H1 (cell line): ENCODE results near the gene PRSS48. TPM values are rescaled to one million over a fixed set of nuclear protein-coding genes. Genes with fewer than 3 reads are reported as not detected.

ENCODE experiments used
- CTCF ChIA-PET: fragments of 300-600 bp; sonication (Branson Sonifier 250); formaldehyde crosslinking; loops from one replicate; lab custom pipeline; 2021; ENCODE audit not compliant: partially characterized antibody; lab: Charles Lee
- POLR2A ChIA-PET: fragments of 300-600 bp; sonication (Branson Sonifier 250); formaldehyde crosslinking; loops from one replicate; lab custom pipeline; 2021; ENCODE audit warnings: inconsistent platforms; ENCODE audit not compliant: partially characterized antibody; lab: Charles Lee
- DNase-seq, 2 experiments: peaks; one replicate each; pipeline versions ENCODE4 v3.0.0 to v3.0.0-alpha.2; 2010 to 2022; ENCODE audit warnings: low spot score in 2 of 2, low read depth in 1 of 2, mixed read lengths in 1 of 2
- FAIRE-seq: peaks from 2 replicates; lab custom pipeline; 2011; peaks lifted over from hg19 to GRCh38; lab: Jason Lieb, UNC
- H2AFZ ChIP-seq: 2 replicates; pipeline ENCODE4 v1.8.1; 2012; ENCODE audit warnings: low read length, inconsistent platforms
- H2AK5ac ChIP-seq: 2 replicates; pipeline ENCODE4 v1.6.1; 2013; ENCODE audit warnings: low read depth, low read length
- H2BK120ac ChIP-seq: replicated peaks from 2 replicates; pipeline ENCODE3; 2013; ENCODE audit warnings: low read depth, low read length, inconsistent platforms
- H2BK12ac ChIP-seq: 2 replicates; pipeline ENCODE4 v1.6.1; 2013; ENCODE audit warnings: low read depth, low read length
- H2BK15ac ChIP-seq: 2 replicates; pipeline ENCODE4 v1.6.1; 2013; ENCODE audit warnings: low read length
- H2BK20ac ChIP-seq: 2 replicates; pipeline ENCODE4 v1.6.1; 2013; ENCODE audit warnings: low read length
- H2BK5ac ChIP-seq: 2 replicates; pipeline ENCODE4 v1.6.1; 2013; ENCODE audit warnings: low read depth, low read length
- H3K14ac ChIP-seq: 2 replicates; pipeline ENCODE4 v1.6.1; 2013; ENCODE audit warnings: inconsistent platforms; ENCODE audit not compliant: insufficient read length
- H3K18ac ChIP-seq: 2 replicates; pipeline ENCODE4 v1.6.1; 2013; ENCODE audit warnings: low read length; ENCODE audit errors: extremely low read depth
- H3K23ac ChIP-seq: 2 replicates; pipeline ENCODE4 v1.6.1; 2013; ENCODE audit warnings: inconsistent platforms; ENCODE audit not compliant: insufficient read length
- H3K23me2 ChIP-seq: 2 replicates; pipeline ENCODE4 v1.6.1; 2013; ENCODE audit warnings: low read depth, low read length
- H3K27ac ChIP-seq: 2 replicates; pipeline ENCODE4 v1.6.1; 2011; ENCODE audit warnings: low read depth, low read length, inconsistent platforms
- H3K27me3 ChIP-seq, 4 experiments: replicated peaks in 1 of 4; 1 replicate in 1 of 4; 2 replicates in 3 of 4; pipeline versions ENCODE4 v1.6.1 to v1.8.1; 2011 to 2013; ENCODE audit warnings: low read length in 3 of 4, mild to moderate bottlenecking in 3 of 4, inconsistent platforms in 2 of 4, mixed read lengths in 2 of 4, moderate library complexity in 1 of 4; ENCODE audit not compliant: control insufficient read depth in 3 of 4, insufficient read depth in 3 of 4; ENCODE audit errors: extremely low read depth in 1 of 4
- H3K36me3 ChIP-seq, 4 experiments: 2 replicates each; pipeline versions ENCODE4 v1.6.1 to v1.8.1; 2011 to 2013; ENCODE audit warnings: mild to moderate bottlenecking in 4 of 4, low read length in 3 of 4, moderate library complexity in 2 of 4, control low read depth in 1 of 4, inconsistent platforms in 1 of 4; ENCODE audit not compliant: insufficient read depth in 4 of 4, control insufficient read depth in 2 of 4
- H3K4ac ChIP-seq: replicated peaks from 2 replicates; pipeline ENCODE3; 2013; ENCODE audit warnings: low read length, low read depth, mixed read lengths, inconsistent platforms; ENCODE audit not compliant: insufficient read length
- H3K4me1 ChIP-seq, 4 experiments: replicated peaks in 1 of 4; 1 replicate in 1 of 4; 2 replicates in 3 of 4; pipeline versions ENCODE4 v1.6.1 to v1.8.1; 2011 to 2013; ENCODE audit warnings: low read length in 3 of 4, inconsistent platforms in 2 of 4, mixed read lengths in 1 of 4; ENCODE audit not compliant: insufficient read depth in 4 of 4, control insufficient read depth in 3 of 4
- H3K4me2 ChIP-seq, 2 experiments: 2 replicates each; pipeline versions ENCODE4 v1.6.1 to v1.8.1; 2011 to 2013; ENCODE audit warnings: low read depth in 2 of 2, low read length in 2 of 2, control low read depth in 1 of 2, inconsistent platforms in 1 of 2, mild to moderate bottlenecking in 1 of 2; ENCODE audit not compliant: insufficient read depth in 1 of 2
- H3K4me3 ChIP-seq, 4 experiments: fragments of 200-600, 300-600 bp in 1 of 4; sonication (generic), shearing (Covaris generic), sonication (Bioruptor Twin) in 1 of 4; 2 replicates each; pipeline versions ENCODE4 v1.5.1 to v1.8.1; 2011 to 2016; ENCODE audit warnings: low read length in 4 of 4, low read depth in 3 of 4, control low read depth in 2 of 4, inconsistent platforms in 2 of 4, mild to moderate bottlenecking in 2 of 4, mixed read lengths in 1 of 4, moderate library complexity in 1 of 4; ENCODE audit not compliant: insufficient read depth in 2 of 4; ENCODE audit errors: extremely low read depth in 1 of 4
- H3K56ac ChIP-seq: replicated peaks from 2 replicates; pipeline ENCODE3; 2013; ENCODE audit warnings: low read depth, mild to moderate bottlenecking, mixed read lengths, low read length, inconsistent platforms; ENCODE audit not compliant: insufficient read length
- H3K79me1 ChIP-seq: 2 replicates; pipeline ENCODE4 v1.6.1; 2013; ENCODE audit warnings: low read depth, low read length, control low read depth
- H3K79me2 ChIP-seq, 2 experiments: 2 replicates each; pipeline versions ENCODE4 v1.6.1 to v1.8.1; 2012 to 2013; ENCODE audit warnings: low read length in 2 of 2, mild to moderate bottlenecking in 2 of 2, inconsistent platforms in 1 of 2; ENCODE audit not compliant: insufficient read depth in 2 of 2, control insufficient read depth in 1 of 2
- H3K9ac ChIP-seq, 4 experiments: replicated peaks in 1 of 4; 1 replicate in 1 of 4; 2 replicates in 3 of 4; pipeline versions ENCODE4 v1.6.1 to v1.8.1; 2011 to 2013; ENCODE audit warnings: low read depth in 3 of 4, low read length in 3 of 4, control low read depth in 2 of 4, mild to moderate bottlenecking in 2 of 4, moderate library complexity in 2 of 4, inconsistent platforms in 1 of 4; ENCODE audit errors: extremely low read depth in 1 of 4
- H3K9me3 ChIP-seq, 2 experiments: 2 replicates each; pipeline versions ENCODE4 v1.6.1 to v1.8.1; 2012 to 2013; ENCODE audit warnings: mild to moderate bottlenecking in 2 of 2, moderate library complexity in 2 of 2, control low read depth in 1 of 2, inconsistent platforms in 1 of 2, low read depth in 1 of 2, low read length in 1 of 2, mixed read lengths in 1 of 2; ENCODE audit not compliant: insufficient read depth in 2 of 2
- H4K20me1 ChIP-seq, 2 experiments: replicated peaks in 1 of 2; 2 replicates each; pipeline versions ENCODE3 to v1.8.1; 2011 to 2013; ENCODE audit warnings: inconsistent platforms in 2 of 2, low read length in 2 of 2, mild to moderate bottlenecking in 1 of 2; ENCODE audit not compliant: insufficient read depth in 2 of 2, control insufficient read depth in 1 of 2
- H4K5ac ChIP-seq: 2 replicates; pipeline ENCODE4 v1.6.1; 2013; ENCODE audit warnings: low read length, low read depth, mixed read lengths, inconsistent platforms; ENCODE audit not compliant: insufficient read length
- H4K8ac ChIP-seq: 2 replicates; pipeline ENCODE4 v1.8.0; 2013; ENCODE audit warnings: mild to moderate bottlenecking, moderate library complexity, low read length, inconsistent platforms; ENCODE audit not compliant: insufficient read depth; ENCODE audit errors: extremely low read depth
- H4K91ac ChIP-seq: replicated peaks from 2 replicates; pipeline ENCODE3; 2013; ENCODE audit warnings: low read length, mixed read lengths, inconsistent platforms; ENCODE audit not compliant: insufficient read length
- ASH2L ChIP-seq: fragments of 200-600, 300-600 bp; sonication (generic); IDR thresholded peaks from one replicate; pipeline ENCODE4 v1.7.1; 2017; ENCODE audit warnings: low read length
- ATF2 ChIP-seq: IDR thresholded peaks from 2 replicates; pipeline ENCODE4 v1.6.1; 2012; ENCODE audit warnings: low read length, inconsistent platforms
- KDM5A ChIP-seq: fragments of 200-600 bp; IDR thresholded peaks from 2 replicates; pipeline ENCODE4 v1.7.1; 2012; ENCODE audit warnings: mild to moderate bottlenecking, low read length, inconsistent platforms, mixed read lengths
- POLR2A ChIP-seq, 2 experiments: IDR thresholded peaks; 1 replicate in 1 of 2; 2 replicates in 1 of 2; pipeline ENCODE4 v1.6.1; 2011; ENCODE audit warnings: low read depth in 2 of 2, low read length in 2 of 2, mild to moderate bottlenecking in 2 of 2; ENCODE audit errors: control extremely low read depth in 1 of 2
- RAD21 ChIP-seq, 2 experiments: IDR thresholded peaks in 1 of 2; conservative IDR thresholded peaks in 1 of 2; 2 replicates each; pipeline ENCODE4 v1.6.1; 2011; ENCODE audit warnings: low read depth in 2 of 2, low read length in 2 of 2, improper control_type of control experiment in 1 of 2, inconsistent platforms in 1 of 2, mild to moderate bottlenecking in 1 of 2, moderate library complexity in 1 of 2
- SIX5 ChIP-seq: IDR thresholded peaks from 2 replicates; pipeline ENCODE4 v1.6.1; 2011; ENCODE audit warnings: mild to moderate bottlenecking, low read depth, low read length
- TAF1 ChIP-seq: IDR thresholded peaks from 2 replicates; pipeline ENCODE4 v1.6.1; 2011; ENCODE audit warnings: mild to moderate bottlenecking, low read depth, low read length
- TAF7 ChIP-seq: optimal IDR thresholded peaks from 2 replicates; pipeline ENCODE3; 2011; ENCODE audit warnings: low read depth, mild to moderate bottlenecking, inconsistent platforms, low read length, moderate library complexity, borderline replicate concordance
- ZNF274 ChIP-seq: IDR thresholded peaks from 2 replicates; pipeline ENCODE4 v1.7.0; 2012; ENCODE audit warnings: low read length, borderline replicate concordance; ENCODE audit errors: extremely low read depth
- WGBS, 2 experiments: shearing (Covaris generic) in 1 of 2; methylation state at CpG; one replicate each; pipeline versions ENCODE4 v1.1.6 to v1.1.7; 2013 to 2015; ENCODE audit warnings: low lambda C conversion rate in 2 of 2, mixed read lengths in 2 of 2, inconsistent platforms in 1 of 2, low coverage in 1 of 2, missing lambda C conversion rate in 1 of 2; ENCODE audit not compliant: insufficient replicate concordance in 2 of 2, insufficient coverage in 1 of 2, insufficient read length in 1 of 2; ENCODE audit errors: extremely low coverage in 1 of 2, missing lambda C conversion rate in 1 of 2; 5-methylcytosine and 5-hydroxymethylcytosine counted together
- polyA plus RNA-seq, 7 experiments: library from polyadenylated mRNA; depleted of rRNA in 3 of 7; stranded (reverse) in 5 of 7; unstranded in 2 of 7; fragments of >200 nt in 5 of 7; fragments of 200-250 nt in 2 of 7; gene quantifications; 1 replicate in 5 of 7; 2 replicates in 1 of 7; 4 replicates in 1 of 7; pipeline versions ENCODE4 v1.2.1 to v1.2.3, GENCODE V29; 2011 to 2013; ENCODE audit warnings: missing spikeins in 2 of 7, mixed read lengths in 2 of 7
- total RNA-seq: library from RNA; stranded (reverse); fragmentation: NEBNext Ultra II Directional; extraction: Animal tissue kit (Norgen Biotek cat#: 25700); gene quantifications from 2 replicates; pipeline ENCODE4 v1.2.1, GENCODE V29; 2021

Gene PRSS48
- total and polyA plus RNA-seq, 2 of the 8 experiments (the other 6 are each of a cell fraction or from before 2014, with no cell fraction given), result not detected

DNA sequence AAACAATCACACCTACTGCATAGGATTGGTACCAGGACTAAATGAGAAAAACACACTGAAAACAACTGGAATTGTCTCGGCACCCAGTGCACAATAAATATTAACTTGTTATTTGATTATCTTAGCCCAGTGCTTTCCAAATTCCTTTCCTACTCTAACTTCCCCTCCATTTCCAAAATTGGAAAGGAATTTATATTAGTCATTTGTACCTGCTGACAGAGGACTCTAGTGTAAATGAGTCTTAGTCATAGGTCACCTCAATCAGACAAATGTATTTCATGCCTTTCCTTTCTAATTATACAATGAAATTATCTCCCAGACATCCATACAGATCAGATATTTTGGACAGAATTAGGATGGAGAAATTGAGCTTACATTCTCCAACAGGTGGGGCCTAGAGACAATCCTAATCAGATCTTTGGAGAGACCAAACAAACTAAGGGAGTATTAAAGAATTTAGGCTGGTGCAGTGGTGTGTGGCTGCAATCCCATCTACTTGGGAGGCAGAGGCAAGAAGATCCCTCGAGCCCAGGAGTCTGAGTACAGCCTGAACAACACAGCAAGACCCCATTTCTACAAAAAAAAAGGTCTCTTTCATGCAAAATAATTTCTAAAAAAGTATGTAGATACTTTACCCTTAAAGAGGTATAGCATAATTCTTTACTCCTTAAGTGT is 38.4 kb downstream of the PRSS48 start:
- no peak overlapping the region for H2BK20ac ChIP-seq
- no peak overlapping the region for H3K4me3 ChIP-seq
- no peak overlapping the region for H3K27ac ChIP-seq
- CTCF ChIA-PET, result interaction anchor here (0.5 to 1.0 kb wide), 2 partner anchors 38 to 107 kb away, joined by 3 read pairs; partner anchors contain the start of gene PRSS48
- H2BK12ac ChIP-seq, result no peak overlapping the region
- no peak for DNase-seq
- H2AFZ ChIP-seq, result no peak overlapping the region
- no peak overlapping the region for H3K4ac ChIP-seq
- no peak overlapping the region for H2BK15ac ChIP-seq
- POLR2A ChIA-PET, result interaction anchor here (0.9 to 4.6 kb wide), 2 partner anchors 9 to 19 kb away, joined by 3 to 30 read pairs; partner anchors contain the start of gene SH3D19
- H3K56ac ChIP-seq, result no peak overlapping the region
- H3K27me3 ChIP-seq, result no peaks in the 10 kb centered on the region
- H3K79me2 ChIP-seq, result peaks cover 3 to 92% of the 10 kb centered on the region in 2 experiments; a peak in 3 of 4 replicates
- no peak overlapping the region for H2BK5ac ChIP-seq
- H4K91ac ChIP-seq, result no peak overlapping the region
- FAIRE-seq, result no peak
- no peak overlapping the region for H2AK5ac ChIP-seq
- no peak overlapping the region for H4K5ac ChIP-seq
- TF ChIP-seq POLR2A (IDR thresholded peaks at IDR 0.05; ENCODE audit: control extremely low read depth in 1 of 2, low read depth in 2 of 2, low read length in 2 of 2) (no peak), RAD21 (IDR thresholded peaks at IDR 0.05 in 1 of 2, conservative IDR thresholded peaks at IDR 0.05 in 1 of 2; ENCODE audit: low read depth in 2 of 2, low read length in 2 of 2) (no peak), SIX5 (no peak), ATF2 (no peak), KDM5A (no peak), ZNF274 (no peak), TAF1 (no peak), ASH2L (no peak), TAF7 (no peak)
- peaks cover 0 to 7% (median 2%) of the 10 kb centered on the region in 4 experiments; a peak in 2 of 7 replicates for H3K4me1 ChIP-seq
- H3K9ac ChIP-seq, result no peak overlapping the region
- 89% methylated on average over 2 of the region's 2 CpGs; no CpG with 5 or more reads in 1 of the 2 experiments for WGBS, 2 experiments
- no peak overlapping the region for H3K4me2 ChIP-seq
- H3K36me3 ChIP-seq, result no peaks in the 10 kb centered on the region; a peak in 1 of 8 replicates
- H3K23me2 ChIP-seq, result no peaks in the 10 kb centered on the region
- H3K23ac ChIP-seq, result no peak overlapping the region
- H3K14ac ChIP-seq, result no peak overlapping the region
- no peak overlapping the region for H4K8ac ChIP-seq
- H3K79me1 ChIP-seq, result peaks cover 3% of the 10 kb centered on the region; the same call in 1 of the 2 replicates
- no peak overlapping the region for H3K18ac ChIP-seq
- no peak overlapping the region for H2BK120ac ChIP-seq
- no peaks in the 10 kb centered on the region for H4K20me1 ChIP-seq
- no peaks in the 10 kb centered on the region for H3K9me3 ChIP-seq
